IPS-20b (cell line): Measurements from ENCODE around the gene CYP4F8.

ENCODE experiments used
- H3K27ac ChIP-seq: one replicate; pipeline ENCODE4 v1.5.1; 2013; ENCODE audit warnings: low read length
- H3K27me3 ChIP-seq: 2 replicates; pipeline ENCODE4 v1.6.1; 2013; ENCODE audit warnings: mild to moderate bottlenecking, low read length, inconsistent platforms; ENCODE audit not compliant: insufficient read depth
- H3K36me3 ChIP-seq: 2 replicates; pipeline ENCODE4 v1.6.1; 2013; ENCODE audit warnings: low read depth, mild to moderate bottlenecking, inconsistent platforms, low read length, moderate library complexity; ENCODE audit not compliant: insufficient read depth
- H3K4me1 ChIP-seq: 2 replicates; pipeline ENCODE4 v1.6.1; 2013; ENCODE audit warnings: mild to moderate bottlenecking, control low read depth, inconsistent platforms, low read length, moderate library complexity; ENCODE audit not compliant: insufficient read depth
- H3K4me3 ChIP-seq: 2 replicates; pipeline ENCODE4 v1.5.1; 2013; ENCODE audit warnings: mild to moderate bottlenecking, low read length, inconsistent platforms
- H3K9ac ChIP-seq: 2 replicates; pipeline ENCODE4 v1.6.1; 2013; ENCODE audit warnings: low read depth, mild to moderate bottlenecking, inconsistent platforms, low read length, moderate library complexity
- H3K9me3 ChIP-seq: 2 replicates; pipeline ENCODE4 v1.6.1; 2013; ENCODE audit warnings: mild to moderate bottlenecking, low read depth, low read length, inconsistent platforms; ENCODE audit not compliant: insufficient read depth

Gene CYP4F8

GRCh38 chr19:15614507-15615379 is at the start of gene CYP4F8:
Gene CYP4F8, plus strand, starts transcription at chr19:15615218. Its CDS starts 399 bp downstream, at chr19:15615617.
- H3K9me3 ChIP-seq: peaks cover 94% of the 10 kb centered on the region
- no peaks in the 10 kb centered on the region for H3K4me1 ChIP-seq
- H3K36me3 ChIP-seq: no peaks in the 10 kb centered on the region
- no peak within 1 kb of the TSS for H3K27ac ChIP-seq
- no peak within 1 kb of the TSS for H3K9ac ChIP-seq
- H3K27me3 ChIP-seq: no peaks in the 10 kb centered on the region
- H3K4me3 ChIP-seq: no peak within 1 kb of the TSS

- no peak overlapping the region for H3K9ac ChIP-seq
- no peak overlapping the region for H3K27ac ChIP-seq
- no peaks in the 10 kb centered on the region for H3K36me3 ChIP-seq
- H3K27me3 ChIP-seq: no peaks in the 10 kb centered on the region
- H3K4me3 ChIP-seq: no peak overlapping the region
- H3K9me3 ChIP-seq: peaks cover 78% of the 10 kb centered on the region
- no peaks in the 10 kb centered on the region for H3K4me1 ChIP-seq
Measured at GRCh38 chr19:15570420-15570819, 44.6 kb upstream of the CYP4F8 start.

- Histone ChIP-seq H3K9me3 (peaks cover 74% of the 10 kb centered on the region), H3K9ac (no peak overlapping the region), H3K27me3 (no peaks in the 10 kb centered on the region), H3K4me1 (no peaks in the 10 kb centered on the region), H3K36me3 (no peaks in the 10 kb centered on the region), H3K4me3 (no peak overlapping the region), H3K27ac (no peak overlapping the region)
Measured at GRCh38 chr19:15575406-15575805, 39.6 kb upstream of the CYP4F8 start.

- H3K4me3 ChIP-seq: no peak overlapping the region
- H3K9me3 ChIP-seq: peaks cover 75% of the 10 kb centered on the region
- no peaks in the 10 kb centered on the region for H3K36me3 ChIP-seq
- H3K27me3 ChIP-seq: no peaks in the 10 kb centered on the region
- H3K9ac ChIP-seq: no peak overlapping the region
- H3K27ac ChIP-seq: no peak overlapping the region
- H3K4me1 ChIP-seq: no peaks in the 10 kb centered on the region
Measured at GRCh38 chr19:15576526-15577156, 38.4 kb upstream of the CYP4F8 start.

- H3K4me1 ChIP-seq: no peaks in the 10 kb centered on the region
- H3K9me3 ChIP-seq: peaks cover 75% of the 10 kb centered on the region
- H3K36me3 ChIP-seq: no peaks in the 10 kb centered on the region
- no peak overlapping the region for H3K27ac ChIP-seq
- no peak overlapping the region for H3K9ac ChIP-seq
- no peak overlapping the region; the same call in 1 of the 2 replicates for H3K4me3 ChIP-seq
- H3K27me3 ChIP-seq: no peaks in the 10 kb centered on the region
Measured at GRCh38 chr19:15577184-15577771, 37.7 kb upstream of the CYP4F8 start.

GRCh38 chr19:15583346-15583745 is 31.7 kb upstream of the CYP4F8 start:
- no peak overlapping the region for H3K27ac ChIP-seq
- peaks cover 59% of the 10 kb centered on the region for H3K9me3 ChIP-seq
- H3K4me3 ChIP-seq: no peak overlapping the region
- H3K4me1 ChIP-seq: no peaks in the 10 kb centered on the region
- no peaks in the 10 kb centered on the region for H3K27me3 ChIP-seq
- H3K36me3 ChIP-seq: no peaks in the 10 kb centered on the region
- no peak overlapping the region for H3K9ac ChIP-seq

- Histone ChIP-seq H3K27me3 (no peaks in the 10 kb centered on the region), H3K27ac (no peak overlapping the region), H3K9me3 (peaks cover 61% of the 10 kb centered on the region), H3K9ac (no peak overlapping the region), H3K4me3 (no peak overlapping the region), H3K4me1 (no peaks in the 10 kb centered on the region), H3K36me3 (no peaks in the 10 kb centered on the region)
Measured at GRCh38 chr19:15584095-15584494, 30.9 kb upstream of the CYP4F8 start.

- H3K4me3 ChIP-seq: no peak overlapping the region
- H3K36me3 ChIP-seq: no peaks in the 10 kb centered on the region
- H3K27me3 ChIP-seq: no peaks in the 10 kb centered on the region
- no peak overlapping the region for H3K9ac ChIP-seq
- no peaks in the 10 kb centered on the region for H3K4me1 ChIP-seq
- peaks cover 64% of the 10 kb centered on the region for H3K9me3 ChIP-seq
- no peak overlapping the region for H3K27ac ChIP-seq
Measured at GRCh38 chr19:15584541-15585115, 30.4 kb upstream of the CYP4F8 start.

- Histone ChIP-seq H3K9me3 (peaks cover 72% of the 10 kb centered on the region), H3K27ac (no peak overlapping the region), H3K9ac (no peak overlapping the region)
Measured at GRCh38 chr19:15587663-15588062, 27.4 kb upstream of the CYP4F8 start.

GRCh38 chr19:15588265-15588664 is 26.8 kb upstream of the CYP4F8 start:
- Histone ChIP-seq H3K4me3 (no peak overlapping the region), H3K9me3 (peaks cover 71% of the 10 kb centered on the region), H3K36me3 (no peaks in the 10 kb centered on the region), H3K9ac (no peak overlapping the region), H3K4me1 (no peaks in the 10 kb centered on the region), H3K27me3 (no peaks in the 10 kb centered on the region), H3K27ac (no peak overlapping the region)

More at GRCh38 chr19:15587663-15588062, 27.4 kb upstream of the CYP4F8 start:
- no peak overlapping the region for H3K4me3 ChIP-seq
- no peaks in the 10 kb centered on the region for H3K27me3 ChIP-seq
- no peaks in the 10 kb centered on the region for H3K4me1 ChIP-seq
- no peaks in the 10 kb centered on the region for H3K36me3 ChIP-seq

GRCh38 chr19:15589760-15590451 is 25.1 kb upstream of the CYP4F8 start:
- H3K4me3 ChIP-seq: no peak overlapping the region
- H3K9me3 ChIP-seq: peaks cover 82% of the 10 kb centered on the region
- no peaks in the 10 kb centered on the region for H3K4me1 ChIP-seq
- H3K36me3 ChIP-seq: no peaks in the 10 kb centered on the region
- no peaks in the 10 kb centered on the region for H3K27me3 ChIP-seq
- no peak overlapping the region for H3K27ac ChIP-seq
- no peak overlapping the region for H3K9ac ChIP-seq
